GM10266 (cell line): ENCODE measurements around the gene ZNF280C.
A peak's percentile ranks its signal among the peaks of the same experiment; 100 is the strongest.
"Not testable (repeated sequence)": the region's sequence is repeated elsewhere in the genome, so short reads cannot be mapped to it uniquely, and the experiment has no call there.

Experiments used
- DNase-seq: peaks from one replicate; pipeline ENCODE4 v3.0.0; 2012; ENCODE audit errors: extremely low spot score
- TF ChIP-seq, protein P1 (sequence below): IDR thresholded peaks from 2 replicates; pipeline ENCODE4 v1.5.1; 2012; ENCODE audit warnings: mild to moderate bottlenecking, low read depth; ENCODE audit not compliant: control insufficient read depth, insufficient read depth; ENCODE audit errors: missing control alignments

The ZNF280C gene

DNA sequence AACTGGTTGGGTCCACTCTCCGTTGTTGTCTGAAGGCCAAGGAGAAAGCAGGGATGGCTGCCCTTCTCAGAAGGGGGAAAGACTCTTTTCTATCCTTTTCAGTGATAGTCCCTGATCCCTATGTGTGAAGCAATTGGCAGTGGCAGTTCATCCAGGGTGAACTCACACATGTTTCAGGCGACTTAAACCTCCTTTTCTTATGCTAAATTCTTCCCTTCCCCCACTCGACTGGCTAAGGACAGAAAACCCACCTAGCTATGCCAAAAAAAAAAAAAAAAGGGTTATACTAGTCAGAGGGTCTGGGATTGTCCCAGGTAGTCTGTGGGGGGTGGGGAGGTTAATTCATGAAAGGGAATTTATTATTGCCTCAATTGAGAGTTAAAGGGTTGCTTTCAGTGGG lies 12.2 kb upstream of the ZNF280C start:
- no peak for DNase-seq
- TF ChIP-seq, protein P1, sequence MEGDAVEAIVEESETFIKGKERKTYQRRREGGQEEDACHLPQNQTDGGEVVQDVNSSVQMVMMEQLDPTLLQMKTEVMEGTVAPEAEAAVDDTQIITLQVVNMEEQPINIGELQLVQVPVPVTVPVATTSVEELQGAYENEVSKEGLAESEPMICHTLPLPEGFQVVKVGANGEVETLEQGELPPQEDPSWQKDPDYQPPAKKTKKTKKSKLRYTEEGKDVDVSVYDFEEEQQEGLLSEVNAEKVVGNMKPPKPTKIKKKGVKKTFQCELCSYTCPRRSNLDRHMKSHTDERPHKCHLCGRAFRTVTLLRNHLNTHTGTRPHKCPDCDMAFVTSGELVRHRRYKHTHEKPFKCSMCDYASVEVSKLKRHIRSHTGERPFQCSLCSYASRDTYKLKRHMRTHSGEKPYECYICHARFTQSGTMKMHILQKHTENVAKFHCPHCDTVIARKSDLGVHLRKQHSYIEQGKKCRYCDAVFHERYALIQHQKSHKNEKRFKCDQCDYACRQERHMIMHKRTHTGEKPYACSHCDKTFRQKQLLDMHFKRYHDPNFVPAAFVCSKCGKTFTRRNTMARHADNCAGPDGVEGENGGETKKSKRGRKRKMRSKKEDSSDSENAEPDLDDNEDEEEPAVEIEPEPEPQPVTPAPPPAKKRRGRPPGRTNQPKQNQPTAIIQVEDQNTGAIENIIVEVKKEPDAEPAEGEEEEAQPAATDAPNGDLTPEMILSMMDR: no peak

DNA sequence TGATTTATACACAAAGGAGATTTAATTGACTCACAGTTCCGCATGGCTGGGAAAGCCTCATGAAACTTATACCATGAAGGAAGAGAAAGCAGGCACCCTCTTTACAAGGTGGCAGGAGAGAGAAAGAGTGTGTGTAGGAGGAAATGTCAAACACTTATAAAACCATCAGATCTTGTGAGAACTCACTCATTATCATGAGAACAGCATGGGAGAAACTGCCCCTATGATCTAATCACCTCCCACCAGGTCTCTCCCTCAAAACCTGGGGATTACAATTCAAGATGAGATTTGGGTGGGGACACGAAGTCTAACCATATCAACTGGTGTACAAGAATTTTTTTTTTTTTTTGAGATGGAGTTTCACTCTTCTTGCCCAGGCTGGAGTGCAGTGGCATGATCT lies 3.6 kb upstream of the ZNF280C start:
- not testable (repeated sequence) for DNase-seq

DNA sequence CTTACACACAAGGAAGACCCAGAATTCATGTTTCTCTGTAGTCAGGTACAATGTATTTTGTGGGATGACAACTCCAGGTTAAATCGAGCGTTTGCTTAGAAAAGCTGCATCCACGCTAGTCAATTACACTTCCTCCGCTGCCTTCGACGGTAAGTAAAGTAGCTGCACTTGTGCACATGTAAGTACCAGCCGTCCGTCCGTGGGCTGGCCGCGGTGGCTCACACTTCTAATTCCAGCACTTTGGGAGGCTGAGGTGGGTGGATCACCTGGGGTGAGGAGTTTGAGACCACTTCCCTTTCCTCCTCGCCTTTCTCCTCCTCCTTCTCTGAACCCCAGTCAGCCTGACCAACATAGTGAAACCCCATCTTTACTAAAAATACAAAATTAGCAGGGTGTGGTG lies 692 bp upstream of the ZNF280C start:
- DNase-seq: not testable (repeated sequence)

DNA sequence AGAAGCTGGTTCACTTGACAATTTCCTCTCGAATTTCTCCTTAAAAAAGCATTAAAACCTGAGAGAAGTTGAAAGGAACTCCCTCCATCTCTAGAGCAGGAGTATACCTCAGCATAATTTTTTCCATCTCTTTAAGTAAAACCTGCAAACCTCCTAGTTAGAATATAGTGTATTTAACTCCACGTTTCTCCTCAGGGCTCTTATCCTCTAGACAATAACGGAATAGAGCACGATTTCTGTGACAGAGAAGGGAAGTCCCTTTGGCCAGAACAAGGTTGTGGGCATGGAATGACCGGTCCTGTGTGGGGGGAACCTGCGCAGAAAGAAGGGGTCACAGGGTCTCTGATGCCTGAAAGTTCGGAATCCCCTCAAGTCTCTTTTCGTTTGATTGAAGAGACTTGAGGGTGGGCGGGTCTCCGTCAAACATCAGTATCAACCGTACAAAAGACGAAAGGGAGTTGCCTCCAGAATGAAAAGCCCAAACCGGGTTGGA lies 697 bp downstream of the ZNF280C start:
- DNase-seq: peak; percentile 6
- TF ChIP-seq, protein P1: no peak

DNA sequence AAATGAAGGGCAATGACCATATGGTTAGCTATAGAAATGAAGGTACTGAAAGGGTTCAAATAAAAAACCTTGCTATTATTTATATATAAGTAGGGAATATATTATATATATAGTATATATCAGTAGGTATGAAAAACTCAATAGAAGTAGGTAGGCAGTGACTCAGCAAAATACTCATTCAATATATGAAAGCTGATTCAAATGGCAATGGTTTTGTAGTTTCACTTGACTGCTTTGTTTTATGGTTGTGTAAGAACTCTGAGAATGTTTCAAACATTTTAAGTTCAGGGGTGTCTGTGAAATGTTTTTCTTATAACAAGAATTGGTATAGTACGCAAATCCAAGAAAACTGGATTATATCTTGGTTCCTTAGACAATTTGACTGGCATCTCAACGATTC lies 4.1 kb downstream of the ZNF280C start:
- DNase-seq: no peak
- TF ChIP-seq, protein P1: no peak

DNA sequence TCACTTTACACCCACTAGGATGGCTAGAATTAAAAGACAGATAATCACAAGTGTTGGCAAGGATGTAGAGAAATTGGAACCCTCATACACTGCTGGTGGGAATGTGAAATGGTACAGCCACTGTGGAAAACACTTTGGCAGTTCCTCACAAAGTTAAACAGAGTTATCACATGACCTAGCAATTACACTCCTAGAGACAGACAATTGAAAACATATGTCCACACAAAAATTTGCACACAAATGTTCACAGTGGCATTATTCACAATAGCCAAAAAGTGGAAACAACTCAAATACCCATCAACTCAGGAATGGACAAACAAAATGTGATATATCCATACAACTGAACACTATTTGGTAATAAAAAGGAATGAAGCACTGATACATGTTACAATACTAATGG lies 5.7 kb downstream of the ZNF280C start:
- DNase-seq: no peak
- TF ChIP-seq, protein P1: no peak

DNA sequence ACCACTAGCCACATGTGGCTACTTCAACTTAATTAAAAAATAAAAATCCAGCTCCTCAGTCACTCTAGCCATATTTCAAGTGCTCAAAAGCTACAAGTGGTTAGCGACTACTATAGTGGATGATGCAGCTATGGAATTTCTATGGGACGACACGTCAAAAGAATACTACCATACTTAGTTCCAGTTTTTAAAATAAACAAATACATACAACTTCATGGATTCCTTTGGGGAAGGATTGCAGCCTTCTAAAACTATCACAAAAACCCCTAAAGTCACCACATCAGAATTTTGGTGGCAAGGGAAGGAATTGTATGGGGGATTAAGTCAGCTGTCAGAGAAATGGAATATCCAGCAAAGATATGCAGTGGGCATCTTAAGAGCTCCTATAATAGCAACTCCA lies 6.5 kb downstream of the ZNF280C start:
- TF ChIP-seq, protein P1: no peak
- no peak for DNase-seq

DNA sequence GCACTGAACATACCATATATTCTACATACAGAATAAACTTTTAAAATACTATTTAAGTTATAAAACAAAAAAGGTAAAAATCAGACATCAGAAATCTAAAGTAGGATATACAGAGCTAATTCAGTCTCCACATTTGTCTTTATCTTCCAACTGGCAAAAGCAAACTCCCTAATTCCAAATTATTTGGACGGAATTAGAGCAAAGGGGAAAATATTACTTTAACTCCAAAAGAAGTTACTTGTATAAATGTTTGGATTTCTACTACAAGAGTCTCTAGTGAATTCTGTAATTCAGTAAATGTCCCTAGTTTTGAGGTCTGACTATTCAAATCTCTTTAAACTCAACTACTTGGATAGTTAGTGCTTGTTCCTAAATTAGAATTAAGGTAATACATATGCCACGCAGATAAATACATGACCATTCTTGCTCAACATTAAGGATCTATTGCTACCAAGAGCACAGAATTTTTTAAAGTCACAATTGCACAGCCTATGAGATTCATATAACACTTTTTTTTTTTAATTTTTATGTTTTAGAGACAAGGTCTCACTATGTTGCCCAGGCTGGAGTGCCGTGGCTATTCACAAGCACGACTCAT lies 7.3 kb downstream of the ZNF280C start:
- TF ChIP-seq, protein P1: no peak
- DNase-seq: no peak

DNA sequence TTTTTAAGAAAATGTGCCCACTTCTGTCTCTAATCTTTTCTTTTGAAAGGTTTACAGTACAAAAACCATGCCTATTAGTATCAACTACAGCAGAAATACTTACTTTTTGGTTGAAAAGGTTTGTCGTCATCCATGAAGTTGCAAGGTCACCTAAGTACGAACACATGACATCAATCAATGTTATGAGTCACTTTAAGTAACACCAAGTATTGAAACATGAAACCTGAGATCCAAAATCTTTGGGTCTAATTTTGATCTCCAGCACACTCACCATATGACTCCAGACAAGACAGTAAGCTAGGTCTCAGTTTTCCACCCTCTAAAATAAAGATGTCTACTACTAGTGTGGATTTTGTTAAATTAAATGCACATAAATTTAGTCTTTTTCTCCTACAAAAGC lies 8.4 kb downstream of the ZNF280C start:
- TF ChIP-seq, protein P1: no peak
- no peak for DNase-seq
